ENCODE results near the gene SLC37A4. TPM values are rescaled to one million over a fixed set of nuclear protein-coding genes. Genes with fewer than 3 reads are reported as not detected.

Gene SLC37A4
- polyA plus RNA-seq, 2 of the 4 experiments (the other 2 are of a cell fraction), result 15.5 to 21.2 TPM

- CTCF ChIA-PET, result interaction anchor here (1.2 to 1.9 kb wide), 3 partner anchors 11 to 32 kb away, joined by 3 to 6 read pairs (median 4); a partner anchor contains a TSS
- Histone ChIP-seq H3K4me1 (peaks cover 5% of the 10 kb centered on the region), H3K4me3 (peak within 1 kb of the TSS; percentile 98), H3K4me2 (peak within 1 kb of the TSS; percentile 93), H3K9me3 (no peaks in the 10 kb centered on the region), H3K27ac (peak within 1 kb of the TSS; percentile 87 to 95)
- POLR2A ChIA-PET, result interaction anchor here (0.9 to 1.3 kb wide), 4 partner anchors 11 to 156 kb away, joined by 4 to 33 read pairs (median 12); partner anchors contain the start of genes HMBS and HYOU1
- ATAC-seq, result peak; percentile 94 to 97
- WGBS (ENCODE audit: missing lambda C conversion rate), result under 1% methylated on average over 29 of the region's 49 CpGs
- DNase-seq (ENCODE audit: low read depth in 1 of 2, low spot score in 1 of 2), result peak; percentile 93 to 94
- FAIRE-seq, result no peak
- TF ChIP-seq POLR2A (IDR thresholded peaks at IDR 0.05; ENCODE audit: low read length), result peak; percentile 55
- TF ChIP-seq MAZ (IDR thresholded peaks at IDR 0.05; ENCODE audit: borderline replicate concordance, low read depth, low read length), result no peak
- TF ChIP-seq NFE2L2 (conservative IDR thresholded peaks at IDR 0.05; ENCODE audit: low read length), result no peak
- TF ChIP-seq REST (IDR thresholded peaks at IDR 0.05), result no peak
- no peak for TF ChIP-seq TFCP2L1 (CRISPR knock-in tag; IDR thresholded peaks at IDR 0.05)
- TF ChIP-seq JUNB (IDR thresholded peaks at IDR 0.05), result no peak
- no peak for TF ChIP-seq FOSL2 (IDR thresholded peaks at IDR 0.05)
- TF ChIP-seq FOSL2 (CRISPR knock-in tag; IDR thresholded peaks at IDR 0.05), result 0 out of 2 replicates have a peak, but pooled peaks have one; percentile 10
- TF ChIP-seq MYC (IDR thresholded peaks at IDR 0.05; ENCODE audit: borderline replicate concordance, low read length), result no peak
- TF ChIP-seq TP53 (CRISPR knock-in tag; IDR thresholded peaks at IDR 0.05), result no peak
- TF ChIP-seq HEYL (CRISPR knock-in tag; IDR thresholded peaks at IDR 0.05), result no peak
- no peak for TF ChIP-seq ESRRA (IDR thresholded peaks at IDR 0.05; ENCODE audit: borderline replicate concordance, low read length)
- TF ChIP-seq, protein P1, sequence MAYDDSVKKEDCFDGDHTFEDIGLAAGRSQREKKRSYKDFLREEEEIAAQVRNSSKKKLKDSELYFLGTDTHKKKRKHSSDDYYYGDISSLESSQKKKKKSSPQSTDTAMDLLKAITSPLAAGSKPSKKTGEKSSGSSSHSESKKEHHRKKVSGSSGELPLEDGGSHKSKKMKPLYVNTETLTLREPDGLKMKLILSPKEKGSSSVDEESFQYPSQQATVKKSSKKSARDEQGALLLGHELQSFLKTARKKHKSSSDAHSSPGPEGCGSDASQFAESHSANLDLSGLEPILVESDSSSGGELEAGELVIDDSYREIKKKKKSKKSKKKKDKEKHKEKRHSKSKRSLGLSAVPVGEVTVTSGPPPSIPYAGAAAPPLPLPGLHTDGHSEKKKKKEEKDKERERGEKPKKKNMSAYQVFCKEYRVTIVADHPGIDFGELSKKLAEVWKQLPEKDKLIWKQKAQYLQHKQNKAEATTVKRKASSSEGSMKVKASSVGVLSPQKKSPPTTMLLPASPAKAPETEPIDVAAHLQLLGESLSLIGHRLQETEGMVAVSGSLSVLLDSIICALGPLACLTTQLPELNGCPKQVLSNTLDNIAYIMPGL (CRISPR knock-in tag; IDR thresholded peaks at IDR 0.05; ENCODE audit: borderline replicate concordance), result no peak
- peak; percentile 85; the same call in 1 of the 2 replicates for TF ChIP-seq HDAC2 (IDR thresholded peaks at IDR 0.05)
- TF ChIP-seq NR3C1 (IDR thresholded peaks at IDR 0.05), result no peak
- TF ChIP-seq CBX2 (IDR thresholded peaks at IDR 0.05; ENCODE audit: borderline replicate concordance, low read depth), result no peak
- TF ChIP-seq HOXA7 (CRISPR knock-in tag; IDR thresholded peaks at IDR 0.05), result no peak
- peak; percentile 47; the same call in 1 of the 2 replicates for TF ChIP-seq E2F6 (IDR thresholded peaks at IDR 0.05; ENCODE audit: borderline replicate concordance, low read depth)
- no peak for TF ChIP-seq RAD21 (conservative IDR thresholded peaks at IDR 0.05 in 1 of 2, IDR thresholded peaks at IDR 0.05 in 1 of 2)
- TF ChIP-seq, protein P2, sequence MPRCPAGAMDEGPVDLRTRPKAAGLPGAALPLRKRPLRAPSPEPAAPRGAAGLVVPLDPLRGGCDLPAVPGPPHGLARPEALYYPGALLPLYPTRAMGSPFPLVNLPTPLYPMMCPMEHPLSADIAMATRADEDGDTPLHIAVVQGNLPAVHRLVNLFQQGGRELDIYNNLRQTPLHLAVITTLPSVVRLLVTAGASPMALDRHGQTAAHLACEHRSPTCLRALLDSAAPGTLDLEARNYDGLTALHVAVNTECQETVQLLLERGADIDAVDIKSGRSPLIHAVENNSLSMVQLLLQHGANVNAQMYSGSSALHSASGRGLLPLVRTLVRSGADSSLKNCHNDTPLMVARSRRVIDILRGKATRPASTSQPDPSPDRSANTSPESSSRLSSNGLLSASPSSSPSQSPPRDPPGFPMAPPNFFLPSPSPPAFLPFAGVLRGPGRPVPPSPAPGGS (IDR thresholded peaks at IDR 0.05), result no peak
- TF ChIP-seq ZFP36 (IDR thresholded peaks at IDR 0.05; ENCODE audit: borderline replicate concordance, partially characterized antibody), result no peak
- no peak for TF ChIP-seq FOSB (CRISPR knock-in tag; IDR thresholded peaks at IDR 0.05)
- no peak for TF ChIP-seq ZSCAN20 (CRISPR knock-in tag; IDR thresholded peaks at IDR 0.05)
- TF ChIP-seq RARB (CRISPR knock-in tag; IDR thresholded peaks at IDR 0.05), result no peak
- no peak for TF ChIP-seq HOXB5 (CRISPR knock-in tag; IDR thresholded peaks at IDR 0.05)
- no peak for TF ChIP-seq MAFK (IDR thresholded peaks at IDR 0.05; ENCODE audit: partially characterized antibody)
- TF ChIP-seq EP300 (IDR thresholded peaks at IDR 0.05), result no peak
- no peak for TF ChIP-seq CEBPB (IDR thresholded peaks at IDR 0.05)
- TF ChIP-seq PHF8 (IDR thresholded peaks at IDR 0.05; ENCODE audit: borderline replicate concordance, low read depth), result peak; percentile 57; the same call in 1 of the 2 replicates
- TF ChIP-seq CBX8 (IDR thresholded peaks at IDR 0.05), result no peak
- no peak for TF ChIP-seq SREBF2 (IDR thresholded peaks at IDR 0.05)
- no peak for TF ChIP-seq RNF2 (IDR thresholded peaks at IDR 0.05; ENCODE audit: borderline replicate concordance, low read depth)
- peak in 1 of 2 experiments; percentile 66; a peak in 1 of 5 replicates for TF ChIP-seq JUN (IDR thresholded peaks at IDR 0.05)
- no peak for TF ChIP-seq CHD2 (IDR thresholded peaks at IDR 0.05; ENCODE audit: low read length, partially characterized antibody)
Measured at GRCh38 chr11:119067371-119068222, 36.9 kb upstream of the SLC37A4 start, which contains the start of gene VPS11. TSS of gene VPS11 (plus strand) at chr11:119067818. CDS start at chr11:119067824, 6 bp downstream.

All from A549 (cell line).